IMR-90 (cell line): ENCODE data around the gene NKTR.

Experiments
- BHLHE40 ChIP-seq: fragments of 150-350 bp; IDR thresholded peaks from 2 replicates; pipeline ENCODE4 v1.6.1; 2016; ENCODE audit warnings: mild to moderate bottlenecking, low read depth, low read length
- CEBPB ChIP-seq: IDR thresholded peaks from 2 replicates; pipeline ENCODE4 v1.6.1; 2012; ENCODE audit warnings: low read depth, low read length, improper control_type of control experiment
- CTCF ChIP-seq: conservative IDR thresholded peaks from 2 replicates; pipeline ENCODE4 v1.5.1; 2012; ENCODE audit warnings: mild to moderate bottlenecking, low read depth, low read length, improper control_type of control experiment
- ELK1 ChIP-seq: fragments of 150-350 bp; IDR thresholded peaks from 2 replicates; pipeline ENCODE4 v1.6.1; 2016; ENCODE audit warnings: low read depth, mild to moderate bottlenecking, low read length, moderate library complexity, borderline replicate concordance
- MXI1 ChIP-seq: IDR thresholded peaks from 2 replicates; pipeline ENCODE4 v1.6.1; 2012; ENCODE audit warnings: low read depth, mild to moderate bottlenecking, low read length, moderate library complexity, borderline replicate concordance
- POLR2A ChIP-seq: IDR thresholded peaks from 2 replicates; pipeline ENCODE4 v1.6.1; 2012; ENCODE audit warnings: mild to moderate bottlenecking, low read depth, low read length
- RAD21 ChIP-seq: IDR thresholded peaks from 2 replicates; pipeline ENCODE4 v1.6.1; 2012; ENCODE audit warnings: low read length, improper control_type of control experiment
- RCOR1 ChIP-seq: IDR thresholded peaks from 2 replicates; pipeline ENCODE4 v1.6.1; 2012; ENCODE audit warnings: mild to moderate bottlenecking, low read length, improper control_type of control experiment; ENCODE audit not compliant: insufficient replicate concordance
- RFX5 ChIP-seq: IDR thresholded peaks from 2 replicates; pipeline ENCODE4 v1.8.0; 2012; ENCODE audit warnings: low read depth, mild to moderate bottlenecking, low read length, moderate library complexity
- SMC3 ChIP-seq: fragments of 150-350 bp; IDR thresholded peaks from 2 replicates; pipeline ENCODE4 v1.6.1; 2016; ENCODE audit warnings: low read depth, mild to moderate bottlenecking, antibody characterized with exemption, low read length, moderate library complexity

- TF ChIP-seq POLR2A (no peak), CTCF (no peak), SMC3 (no peak), RCOR1 (no peak), ELK1 (no peak), RFX5 (no peak), BHLHE40 (no peak), CEBPB (peak; percentile 47; the same call in 1 of the 2 replicates), RAD21 (no peak), MXI1 (no peak)
Observed at GRCh38 chr3:42653560-42654330, 53.3 kb downstream of the NKTR start, which contains the start of gene ZBTB47.
